ENCODE results near the gene COBLL1.

The COBLL1 gene

DNA sequence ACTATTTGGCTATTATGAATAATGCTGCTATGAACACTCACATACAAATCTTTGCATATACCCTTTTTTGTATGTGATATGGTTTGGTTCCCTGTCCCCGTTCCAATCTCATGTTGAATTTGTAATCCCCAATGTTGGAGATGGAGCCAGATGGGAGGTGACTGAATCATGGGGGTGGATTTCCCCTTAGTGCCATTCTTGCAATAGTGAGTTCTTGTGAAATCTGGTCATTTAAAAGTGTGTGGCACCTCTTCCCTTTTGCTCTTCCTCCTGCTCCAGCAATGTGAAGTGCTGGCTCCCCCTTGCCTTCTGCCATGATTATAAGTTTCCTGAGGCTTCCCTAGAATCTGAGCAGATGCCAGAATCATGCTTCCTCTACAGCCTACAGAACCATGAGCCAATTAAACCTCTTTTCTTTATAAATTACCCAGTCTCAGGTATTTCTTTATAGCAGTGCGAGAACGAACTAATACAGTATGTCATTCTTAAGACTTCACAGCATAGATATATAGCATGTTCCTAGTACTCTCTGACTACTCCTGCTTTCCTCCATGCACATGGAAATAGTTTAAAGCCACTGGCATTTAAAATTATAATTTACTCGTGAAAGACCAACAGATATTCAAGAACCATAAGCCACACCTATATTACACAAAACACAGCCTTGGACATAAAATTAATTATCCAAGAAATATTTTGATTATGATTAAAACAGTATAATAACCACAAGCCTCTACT lies 75.2 kb downstream of the COBLL1 start:
- Histone ChIP-seq H4K20me1 (ENCODE audit: insufficient read depth, low read length) (no peaks in the 10 kb centered on the region), H3K9me3 (ENCODE audit: low read length) (no peaks in the 10 kb centered on the region), H3K79me2 (ENCODE audit: insufficient read depth, low read length) (no peaks in the 10 kb centered on the region), H3K4me3 (ENCODE audit: low read depth, low read length, poor library complexity, severe bottlenecking) (no peak overlapping the region), H3K4me2 (ENCODE audit: low read length) (no peak overlapping the region), H3K4me1 (ENCODE audit: insufficient read depth, low read length, severe bottlenecking) (no peaks in the 10 kb centered on the region), H3K27ac (ENCODE audit: low read depth, low read length, poor library complexity, severe bottlenecking) (no peak overlapping the region), H3K27me3 (ENCODE audit: insufficient read depth, low read length) (no peaks in the 10 kb centered on the region), H3F3A (ENCODE audit: insufficient read depth, low read length) (no peaks in the 10 kb centered on the region), H2AFZ (ENCODE audit: low read length) (no peak overlapping the region), H3K9me2 (ENCODE audit: low read depth, low read length) (no peaks in the 10 kb centered on the region), H3K9ac (ENCODE audit: low read length) (no peak overlapping the region), H3K36me3 (ENCODE audit: insufficient read depth, low read length) (no peaks in the 10 kb centered on the region)
- TF ChIP-seq, protein P1, sequence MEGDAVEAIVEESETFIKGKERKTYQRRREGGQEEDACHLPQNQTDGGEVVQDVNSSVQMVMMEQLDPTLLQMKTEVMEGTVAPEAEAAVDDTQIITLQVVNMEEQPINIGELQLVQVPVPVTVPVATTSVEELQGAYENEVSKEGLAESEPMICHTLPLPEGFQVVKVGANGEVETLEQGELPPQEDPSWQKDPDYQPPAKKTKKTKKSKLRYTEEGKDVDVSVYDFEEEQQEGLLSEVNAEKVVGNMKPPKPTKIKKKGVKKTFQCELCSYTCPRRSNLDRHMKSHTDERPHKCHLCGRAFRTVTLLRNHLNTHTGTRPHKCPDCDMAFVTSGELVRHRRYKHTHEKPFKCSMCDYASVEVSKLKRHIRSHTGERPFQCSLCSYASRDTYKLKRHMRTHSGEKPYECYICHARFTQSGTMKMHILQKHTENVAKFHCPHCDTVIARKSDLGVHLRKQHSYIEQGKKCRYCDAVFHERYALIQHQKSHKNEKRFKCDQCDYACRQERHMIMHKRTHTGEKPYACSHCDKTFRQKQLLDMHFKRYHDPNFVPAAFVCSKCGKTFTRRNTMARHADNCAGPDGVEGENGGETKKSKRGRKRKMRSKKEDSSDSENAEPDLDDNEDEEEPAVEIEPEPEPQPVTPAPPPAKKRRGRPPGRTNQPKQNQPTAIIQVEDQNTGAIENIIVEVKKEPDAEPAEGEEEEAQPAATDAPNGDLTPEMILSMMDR (IDR thresholded peaks at IDR 0.05; ENCODE audit: low read length), result no peak
- TF ChIP-seq EZH2 (IDR thresholded peaks at IDR 0.05; ENCODE audit: borderline replicate concordance, low read length), result no peak

DNA sequence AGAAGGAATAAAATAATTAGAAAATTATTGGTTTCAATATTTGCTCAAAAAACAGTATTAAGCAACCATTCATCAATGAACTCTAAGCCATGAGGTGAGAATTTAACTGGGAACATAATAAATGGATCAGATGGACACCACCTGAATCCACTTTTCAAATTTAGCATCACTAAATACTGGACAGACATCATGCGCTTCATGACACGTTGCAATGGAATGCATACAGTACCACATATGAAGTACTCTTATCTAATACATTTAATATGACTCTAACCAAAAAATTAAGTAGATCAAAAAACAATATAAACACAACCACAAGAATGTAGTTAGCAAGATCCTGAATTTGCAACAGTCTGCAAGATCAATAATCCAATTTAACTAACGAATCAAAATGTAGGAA lies 76.6 kb downstream of the COBLL1 start:
- no peaks in the 10 kb centered on the region for H3K79me2 ChIP-seq (ENCODE audit: insufficient read depth, low read length)
- H3K9ac ChIP-seq (ENCODE audit: low read length), result no peak overlapping the region
- no peaks in the 10 kb centered on the region for H3K9me2 ChIP-seq (ENCODE audit: low read depth, low read length)
- no peak overlapping the region for H2AFZ ChIP-seq (ENCODE audit: low read length)
- H3K4me1 ChIP-seq (ENCODE audit: insufficient read depth, low read length, severe bottlenecking), result no peaks in the 10 kb centered on the region
- H3F3A ChIP-seq (ENCODE audit: insufficient read depth, low read length), result no peaks in the 10 kb centered on the region
- no peaks in the 10 kb centered on the region for H3K9me3 ChIP-seq (ENCODE audit: low read length)
- no peaks in the 10 kb centered on the region for H4K20me1 ChIP-seq (ENCODE audit: insufficient read depth, low read length)
- no peak overlapping the region for H3K4me2 ChIP-seq (ENCODE audit: low read length)
- no peaks in the 10 kb centered on the region for H3K27me3 ChIP-seq (ENCODE audit: insufficient read depth, low read length)
- no peaks in the 10 kb centered on the region for H3K36me3 ChIP-seq (ENCODE audit: insufficient read depth, low read length)
- H3K4me3 ChIP-seq (ENCODE audit: low read depth, low read length, poor library complexity, severe bottlenecking), result no peak overlapping the region
- H3K27ac ChIP-seq (ENCODE audit: low read depth, low read length, poor library complexity, severe bottlenecking), result no peak overlapping the region
- TF ChIP-seq, protein P1 (IDR thresholded peaks at IDR 0.05; ENCODE audit: low read length), result no peak
- no peak for TF ChIP-seq EZH2 (IDR thresholded peaks at IDR 0.05; ENCODE audit: borderline replicate concordance, low read length)

DNA sequence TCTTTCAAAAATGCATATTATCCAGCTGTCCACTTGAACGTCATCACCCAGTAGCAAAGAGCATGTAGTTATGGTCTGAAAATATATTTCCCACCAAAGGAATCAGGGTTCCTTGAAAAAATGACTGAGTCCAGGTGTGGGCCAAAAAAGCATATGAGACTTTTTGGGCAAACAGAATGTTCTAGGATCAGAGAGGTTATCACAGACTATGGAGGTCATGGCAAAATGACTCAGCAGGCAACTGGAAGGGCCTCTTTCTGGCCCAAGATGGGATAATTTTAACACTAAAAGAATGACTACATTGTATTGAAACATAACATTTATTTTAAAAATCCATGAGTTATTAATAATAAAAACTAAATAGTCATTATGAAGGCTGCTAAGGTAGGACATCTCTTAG lies 77.1 kb downstream of the COBLL1 start:
- no peaks in the 10 kb centered on the region for H3K4me1 ChIP-seq (ENCODE audit: insufficient read depth, low read length, severe bottlenecking)
- no peaks in the 10 kb centered on the region for H3K27me3 ChIP-seq (ENCODE audit: insufficient read depth, low read length)
- no peaks in the 10 kb centered on the region for H3K79me2 ChIP-seq (ENCODE audit: insufficient read depth, low read length)
- H3K36me3 ChIP-seq (ENCODE audit: insufficient read depth, low read length), result no peaks in the 10 kb centered on the region
- H3K9me2 ChIP-seq (ENCODE audit: low read depth, low read length), result no peaks in the 10 kb centered on the region
- H3K9ac ChIP-seq (ENCODE audit: low read length), result no peak overlapping the region
- no peak overlapping the region for H3K4me3 ChIP-seq (ENCODE audit: low read depth, low read length, poor library complexity, severe bottlenecking)
- H2AFZ ChIP-seq (ENCODE audit: low read length), result no peak overlapping the region
- TF ChIP-seq, protein P1 (IDR thresholded peaks at IDR 0.05; ENCODE audit: low read length), result no peak
- TF ChIP-seq EZH2 (IDR thresholded peaks at IDR 0.05; ENCODE audit: borderline replicate concordance, low read length), result no peak
- no peak overlapping the region for H3K27ac ChIP-seq (ENCODE audit: low read depth, low read length, poor library complexity, severe bottlenecking)
- H4K20me1 ChIP-seq (ENCODE audit: insufficient read depth, low read length), result no peaks in the 10 kb centered on the region
- H3K9me3 ChIP-seq (ENCODE audit: low read length), result no peaks in the 10 kb centered on the region
- H3K4me2 ChIP-seq (ENCODE audit: low read length), result no peak overlapping the region
- H3F3A ChIP-seq (ENCODE audit: insufficient read depth, low read length), result no peaks in the 10 kb centered on the region

Data from OCI-LY1 (cell line).